LoVo (cell line): Measurements from ENCODE around the gene ANO10.
"Not testable (repeated sequence)": the region's sequence is repeated elsewhere in the genome, so short reads cannot be mapped to it uniquely, and the experiment has no call there.

Experiments used
- DNase-seq: peaks from one replicate; pipeline ENCODE4 v3.0.0-alpha.2; 2016; ENCODE audit warnings: low spot score

Gene ANO10

GRCh38 chr3:43372007-43372740 lies 249.6 kb downstream of the ANO10 start:
- DNase-seq = no peak

GRCh38 chr3:43371494-43371893 lies 250.3 kb downstream of the ANO10 start:
- no peak for DNase-seq

DNA sequence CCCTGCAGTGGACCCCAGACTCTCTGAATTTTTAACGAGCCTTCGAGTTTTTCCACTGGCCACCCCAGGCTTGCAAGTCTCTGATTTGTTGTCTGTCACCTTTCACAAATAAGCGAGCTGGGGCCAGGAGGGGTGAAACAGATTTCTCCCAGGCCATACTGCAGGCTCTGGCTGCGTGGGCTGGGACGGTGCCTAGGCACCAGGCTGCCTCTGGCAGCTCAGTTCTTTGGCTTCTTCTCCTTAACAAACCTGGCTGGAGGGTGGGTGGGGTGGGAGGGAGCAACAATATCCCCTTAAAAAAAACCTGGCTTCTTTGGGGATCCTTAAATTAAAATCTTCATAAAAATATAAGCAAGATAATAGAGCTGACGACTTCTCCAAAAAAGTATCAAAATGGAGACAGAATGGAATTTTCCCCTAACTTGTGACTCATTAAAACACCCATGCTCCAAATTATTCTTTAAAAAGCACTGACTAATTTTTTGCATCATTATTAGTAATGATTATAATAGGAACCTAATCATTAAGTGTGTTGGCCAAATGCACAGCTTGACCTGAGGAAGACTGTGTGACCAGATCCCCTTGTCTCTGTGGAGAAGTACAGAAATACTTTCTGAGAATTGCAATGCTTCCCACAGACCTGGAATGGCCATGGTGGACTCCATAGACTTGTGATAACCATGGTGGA lies 251.4 kb downstream of the ANO10 start:
- no peak for DNase-seq

DNA sequence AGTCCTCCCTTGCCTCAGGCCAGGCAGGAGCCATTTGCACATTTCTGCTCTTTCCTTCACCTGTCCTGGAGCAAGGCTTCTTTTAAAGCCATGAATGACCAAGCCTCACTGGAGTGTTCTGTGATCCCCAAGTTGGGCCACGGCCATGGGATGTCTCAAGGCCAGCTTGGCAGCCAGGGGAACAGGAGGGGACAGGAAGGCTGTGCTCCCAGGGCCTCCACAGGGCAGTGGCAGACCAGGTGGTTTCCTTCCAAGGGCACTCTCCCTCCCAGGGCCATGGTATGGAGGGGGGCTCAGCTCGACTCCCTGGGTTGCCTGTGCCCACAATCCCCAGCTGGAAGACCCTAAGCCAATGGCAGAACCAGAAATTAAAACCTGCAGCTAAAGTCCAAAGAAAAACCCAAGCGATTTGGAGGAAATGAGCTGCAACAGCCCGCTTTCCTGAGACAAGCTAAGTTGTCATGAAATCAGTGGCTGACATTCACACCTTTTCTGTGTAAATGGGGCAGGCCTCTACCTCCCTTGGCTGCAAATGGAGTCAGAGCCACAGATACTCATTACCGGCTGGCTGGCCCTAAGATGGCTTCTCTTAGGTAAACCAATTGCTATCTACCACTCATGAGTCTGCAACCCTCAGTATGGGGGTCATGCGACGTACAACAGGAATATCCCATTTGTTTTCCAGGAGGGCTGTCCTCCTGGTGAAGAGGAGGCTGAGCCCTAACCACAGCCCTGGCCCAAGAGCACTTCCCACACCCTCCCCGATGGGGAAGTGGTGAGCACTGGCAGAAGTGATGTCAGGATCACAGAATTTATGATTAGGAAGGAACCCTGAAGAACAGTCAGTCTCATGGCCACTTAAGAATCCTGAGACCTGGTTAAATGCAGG lies 252.2 kb downstream of the ANO10 start:
- DNase-seq = no peak

DNA sequence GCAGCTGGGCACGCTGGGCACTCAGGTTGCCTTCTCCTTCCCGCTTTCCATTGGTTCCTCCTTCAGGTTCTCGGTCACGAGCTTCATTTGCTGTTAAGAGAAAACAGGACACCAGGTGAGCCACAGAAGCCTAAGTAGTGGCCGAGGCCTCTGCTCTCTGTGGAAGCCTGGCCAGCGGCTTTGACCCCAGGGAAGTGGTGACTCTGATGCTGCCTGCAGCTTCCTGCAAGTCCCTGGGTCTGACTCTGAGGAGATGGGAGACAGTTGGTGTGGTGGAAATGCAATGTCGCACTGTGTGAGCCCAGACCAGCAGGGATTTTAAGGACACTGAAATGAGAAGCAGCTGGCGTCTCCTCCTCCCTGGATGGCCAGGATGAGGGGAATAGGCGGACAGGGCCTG lies 254.9 kb downstream of the ANO10 start:
- no peak for DNase-seq

DNA sequence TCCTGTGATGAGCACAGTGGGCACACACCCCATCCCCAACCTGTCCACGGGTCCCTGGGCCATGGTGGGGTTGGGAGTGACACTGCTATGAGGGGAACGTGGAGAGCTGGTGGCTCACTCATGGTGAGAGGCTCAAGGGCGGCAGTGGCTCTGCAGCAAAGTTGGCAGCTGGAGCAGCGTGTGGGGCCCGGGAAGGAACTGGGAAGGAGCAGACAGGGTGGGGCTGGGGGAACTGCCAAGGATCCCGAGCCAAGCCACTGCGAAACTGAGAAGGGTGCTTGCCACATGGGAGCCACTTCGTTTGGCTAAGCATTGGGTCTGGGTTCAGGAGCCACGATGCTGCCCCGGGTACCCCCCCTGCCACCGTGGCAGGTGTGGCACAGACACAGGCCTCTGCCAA lies 255.3 kb downstream of the ANO10 start:
- DNase-seq = no peak

DNA sequence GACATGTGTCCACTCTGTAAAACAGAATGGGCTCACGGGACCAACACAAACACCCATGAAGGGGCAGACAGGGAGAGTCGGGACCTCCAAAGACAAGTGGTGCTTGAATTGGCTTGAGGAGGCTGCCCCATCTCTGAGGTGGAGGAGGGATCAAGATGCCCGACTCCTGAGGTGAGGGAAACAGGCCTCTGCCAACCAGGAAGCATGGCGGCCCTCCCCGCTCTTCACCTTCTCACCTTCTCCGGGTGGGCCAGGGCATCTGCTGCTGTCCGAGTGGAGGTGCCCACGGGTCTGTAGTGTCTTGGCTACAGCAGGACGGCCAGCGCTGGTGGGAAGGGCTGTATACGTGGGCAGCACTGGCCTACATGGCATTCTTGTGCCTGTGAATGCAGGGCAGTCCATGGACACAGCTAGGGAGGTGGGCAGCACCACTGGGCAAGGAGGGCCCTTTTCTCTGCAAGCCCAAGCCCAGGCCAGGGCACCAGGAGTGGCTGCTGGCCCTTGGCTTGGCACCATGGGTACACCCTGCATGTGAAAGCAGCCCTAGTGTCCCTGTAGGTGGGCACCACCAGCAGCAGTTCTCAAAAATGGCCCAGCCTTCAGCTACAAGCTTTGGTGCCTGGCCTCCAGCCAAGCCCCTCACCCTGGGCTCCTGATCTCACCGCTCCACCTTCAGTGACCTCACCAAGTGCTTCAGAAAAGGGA lies 256.1 kb downstream of the ANO10 start:
- DNase-seq = no peak

GRCh38 chr3:43364926-43365325 lies 256.9 kb downstream of the ANO10 start:
- no peak for DNase-seq

DNA sequence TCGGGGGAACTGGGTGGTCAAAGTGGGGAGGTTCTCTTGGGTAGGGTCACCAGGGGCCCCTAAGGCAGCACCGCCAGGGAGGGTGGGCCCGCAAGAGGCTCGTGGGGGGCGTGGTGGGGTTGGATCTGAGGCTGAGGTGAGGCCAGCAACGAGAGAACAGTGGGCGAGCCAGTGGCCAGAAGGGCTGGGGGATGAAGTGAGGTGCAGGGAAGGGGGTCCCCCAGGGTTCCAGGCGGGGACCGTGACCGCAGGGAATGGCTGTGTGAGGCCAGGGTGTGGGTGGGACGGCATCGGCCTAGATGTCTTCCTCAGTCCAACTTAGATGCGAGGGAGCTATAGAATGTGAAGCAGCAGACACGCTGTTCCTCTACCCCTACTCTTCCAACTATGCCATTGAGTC lies 257.3 kb downstream of the ANO10 start:
- DNase-seq = no peak

- no peak for DNase-seq
Observed at GRCh38 chr3:43363621-43364266, 258.1 kb downstream of the ANO10 start.

DNA sequence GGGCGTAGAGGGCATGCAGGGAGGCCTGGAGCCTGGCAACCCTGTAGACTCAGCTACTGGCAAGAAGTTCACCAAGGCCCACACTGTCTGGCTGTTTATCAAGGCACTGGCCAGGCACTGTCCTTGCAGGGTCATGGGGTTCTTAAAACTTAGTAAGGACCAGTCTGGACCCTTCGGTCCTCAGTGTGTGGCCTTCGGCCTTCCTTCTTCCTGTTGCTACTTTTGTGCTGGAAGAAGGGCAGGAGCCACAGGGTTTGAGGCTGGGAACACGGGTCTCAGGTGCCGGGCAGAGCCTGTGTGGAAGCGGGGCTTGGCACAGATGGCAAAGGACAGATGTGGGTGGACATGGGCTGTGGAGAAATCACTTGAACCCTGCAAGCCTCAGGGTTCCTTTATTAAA lies 258.9 kb downstream of the ANO10 start:
- DNase-seq = no peak

DNA sequence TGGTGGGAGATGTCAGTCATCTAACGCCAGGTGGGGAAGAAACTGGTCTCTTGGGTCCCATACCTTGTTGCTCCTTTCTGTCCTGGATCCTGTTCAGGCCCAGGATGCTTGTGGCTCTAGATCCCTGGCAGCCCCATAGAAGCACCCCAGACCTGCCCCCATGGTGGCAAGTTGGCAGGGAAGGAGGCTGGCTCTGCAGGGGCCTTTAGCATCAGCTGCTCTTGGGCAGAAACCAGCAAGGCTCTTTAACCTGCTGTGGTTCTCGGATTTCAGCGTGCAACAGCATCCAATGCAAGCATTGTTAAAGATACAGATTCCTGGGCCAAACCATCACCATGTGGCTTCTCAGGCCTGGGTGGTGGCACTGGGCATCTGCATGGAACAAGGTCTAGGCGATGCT lies 259.6 kb downstream of the ANO10 start:
- no peak for DNase-seq

GRCh38 chr3:43361077-43361476 lies 260.7 kb downstream of the ANO10 start:
- no peak for DNase-seq

DNA sequence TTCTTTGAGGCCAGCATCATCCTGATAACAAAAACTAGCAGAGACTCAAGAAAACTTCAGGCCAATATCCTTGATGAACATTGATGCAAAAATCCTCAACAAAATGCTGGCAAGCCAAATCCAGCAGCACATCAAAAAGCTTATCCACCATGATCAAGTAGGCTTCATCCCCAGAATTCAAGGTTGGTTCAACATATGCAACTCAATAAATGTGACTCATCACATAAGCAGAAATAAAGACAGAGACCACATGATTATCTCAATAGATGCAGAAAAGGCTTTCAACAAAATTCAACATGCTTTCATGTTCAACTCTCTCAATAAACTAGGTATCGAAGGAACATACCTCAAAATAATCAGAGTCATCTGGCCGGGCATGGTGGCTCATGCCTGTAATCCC lies 265.8 kb downstream of the ANO10 start:
- DNase-seq = not testable (repeated sequence)

DNA sequence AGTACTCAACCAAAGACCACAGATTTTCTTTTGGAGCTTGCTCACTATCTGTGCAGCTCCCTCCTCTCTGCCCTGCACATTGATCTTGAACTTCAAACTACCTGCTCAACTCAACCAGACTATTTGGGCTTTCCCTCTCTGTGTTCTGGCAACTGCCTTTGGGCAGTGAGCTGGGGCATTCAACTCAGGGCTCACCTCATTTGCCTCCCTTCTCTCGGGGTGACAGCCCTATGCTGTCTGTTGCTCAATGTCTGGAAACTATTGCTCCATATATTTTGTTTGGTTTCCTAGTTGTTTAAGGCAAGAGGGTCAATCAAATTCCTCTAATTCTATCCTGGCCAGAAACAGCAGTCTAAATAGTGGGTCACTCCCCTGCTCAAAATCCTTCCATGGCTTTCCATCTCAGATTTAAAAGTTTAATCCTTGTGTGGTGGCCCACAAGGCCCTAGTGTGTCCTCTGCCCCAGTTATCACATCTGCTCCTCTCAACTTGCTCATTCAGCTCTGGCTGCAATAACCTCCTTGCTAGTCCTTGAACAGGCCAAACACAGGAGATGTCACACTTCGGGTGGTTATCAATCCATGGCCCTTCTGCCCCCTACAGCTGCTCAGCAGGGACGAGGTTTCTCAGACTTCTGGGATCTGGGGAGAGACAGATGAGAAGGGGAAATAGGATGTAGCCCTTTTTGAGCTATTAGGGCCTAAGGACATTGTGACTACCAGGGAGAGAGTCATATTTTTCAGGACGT lies 267.7 kb downstream of the ANO10 start:
- no peak for DNase-seq

DNA sequence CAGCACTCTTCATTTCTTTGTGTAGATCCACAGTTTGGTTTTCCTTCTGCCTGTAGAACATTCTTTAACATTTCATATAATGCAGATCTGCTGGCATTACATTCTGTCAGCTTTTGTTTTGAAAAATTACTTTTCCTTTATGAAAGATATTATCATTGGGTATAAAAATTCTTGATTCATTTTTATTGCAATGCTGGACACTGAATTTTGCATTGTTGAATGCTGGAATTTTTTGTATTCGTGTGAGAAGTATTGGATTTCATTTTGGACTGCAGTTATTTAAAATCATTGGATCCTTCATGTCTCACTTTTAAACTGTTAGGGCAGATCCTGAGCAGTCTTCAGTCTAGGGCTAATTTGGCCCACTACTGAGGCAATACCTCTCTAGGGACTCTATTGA lies 268.4 kb downstream of the ANO10 start:
- no peak for DNase-seq

DNA sequence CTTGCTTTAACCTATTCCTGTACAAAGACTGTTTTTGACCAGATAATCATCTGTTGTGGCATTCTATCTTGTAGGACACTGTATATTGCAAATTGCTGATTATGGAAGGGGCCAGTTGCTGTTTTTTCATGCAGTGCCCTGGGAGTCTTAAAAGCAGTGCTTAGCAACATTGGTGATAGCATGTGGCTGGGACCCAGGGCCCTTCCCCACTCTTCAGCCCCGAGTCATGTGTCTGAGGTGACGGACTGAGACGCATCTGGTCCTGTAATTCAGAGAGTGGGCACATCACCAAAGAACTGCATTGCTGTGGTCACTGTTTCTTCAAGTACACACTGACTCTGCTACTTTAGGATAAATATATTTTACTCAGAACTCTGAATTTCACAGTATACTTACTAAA lies 272.1 kb downstream of the ANO10 start:
- DNase-seq = no peak

GRCh38 chr3:43348852-43349574 lies 272.8 kb downstream of the ANO10 start:
- DNase-seq = no peak

DNA sequence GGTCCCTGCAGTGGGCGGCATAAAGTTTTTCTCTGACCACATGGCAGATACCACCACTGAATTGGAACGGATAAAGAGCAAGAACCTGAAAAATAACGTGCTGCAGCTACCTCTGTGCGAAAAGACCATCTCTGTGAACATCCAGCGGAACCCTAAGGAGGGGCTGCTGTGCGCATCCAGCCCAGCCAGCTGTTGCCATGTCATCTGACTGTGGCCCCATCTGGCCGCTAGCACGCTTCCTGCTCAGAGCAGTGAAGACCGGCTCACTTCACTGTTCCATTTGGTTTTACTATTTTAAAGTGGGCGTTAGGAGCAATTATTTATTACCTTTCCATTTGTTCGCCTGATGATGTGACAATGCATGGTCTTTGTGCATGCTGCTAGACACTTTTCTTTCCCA lies 273.5 kb downstream of the ANO10 start:
- no peak for DNase-seq

GRCh38 chr3:43347774-43348173 lies 274.0 kb downstream of the ANO10 start:
- no peak for DNase-seq
